ENCODE measurements around the gene SLC7A11.

GRCh38 chr4:138239491-138239890 is 2.7 kb downstream of the SLC7A11 start:
- TF ChIP-seq CTCF (IDR thresholded peaks at IDR 0.05) (no peak), POLR2A (IDR thresholded peaks at IDR 0.05) (no peak)

All from body of pancreas (tissue), 4 donors.